NCI-H526 treated with DMSO at 0.1 percent for 48 hours (cell line): ENCODE data around the gene SLC6A11.

Source experiments
- DNase-seq: peaks from one replicate; lab custom pipeline; 2025; lab: John Stamatoyannopoulos, UW

SLC6A11 gene

DNA sequence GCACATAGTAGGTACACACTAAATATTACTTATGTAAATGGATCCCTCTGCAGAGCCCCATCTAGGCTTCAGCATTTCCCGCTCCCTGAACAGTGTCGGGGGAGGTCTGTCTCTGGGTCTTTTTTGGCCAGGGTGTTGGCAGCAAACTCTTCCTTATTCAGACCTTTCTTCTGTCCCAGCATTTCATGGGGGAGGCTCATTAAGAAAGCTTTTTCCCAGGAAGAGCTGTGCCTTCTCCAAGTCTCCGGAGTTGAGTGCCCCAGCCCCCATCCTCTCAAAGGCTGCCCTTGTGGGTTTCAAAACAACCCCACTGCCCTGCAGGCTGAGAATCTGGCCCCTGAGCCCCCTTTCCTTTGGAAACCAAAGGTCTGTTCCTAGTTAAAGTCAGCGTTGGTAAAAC, 25.1 kb downstream of the SLC6A11 start:
- DNase-seq, result no peak

DNA sequence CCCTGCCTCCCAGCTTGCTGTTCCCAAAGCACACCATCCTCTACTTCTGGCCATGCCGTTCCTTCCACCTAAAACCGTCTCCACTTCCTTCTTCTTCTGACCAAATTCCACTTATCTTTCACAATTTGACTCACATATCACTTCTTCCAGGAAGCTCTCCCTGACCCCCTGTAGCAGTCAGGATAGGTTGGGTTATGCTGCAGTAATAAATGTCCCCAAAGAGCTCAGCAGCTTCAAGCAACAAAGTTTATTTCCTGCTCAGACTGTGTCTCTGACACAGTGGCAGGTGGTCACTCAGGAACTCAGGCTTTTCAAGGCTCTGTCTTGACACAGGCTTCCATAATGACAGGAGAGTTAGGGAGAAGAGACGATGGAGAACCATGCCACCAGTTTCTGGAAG, 27.4 kb downstream of the SLC6A11 start:
- DNase-seq, result no peak

DNA sequence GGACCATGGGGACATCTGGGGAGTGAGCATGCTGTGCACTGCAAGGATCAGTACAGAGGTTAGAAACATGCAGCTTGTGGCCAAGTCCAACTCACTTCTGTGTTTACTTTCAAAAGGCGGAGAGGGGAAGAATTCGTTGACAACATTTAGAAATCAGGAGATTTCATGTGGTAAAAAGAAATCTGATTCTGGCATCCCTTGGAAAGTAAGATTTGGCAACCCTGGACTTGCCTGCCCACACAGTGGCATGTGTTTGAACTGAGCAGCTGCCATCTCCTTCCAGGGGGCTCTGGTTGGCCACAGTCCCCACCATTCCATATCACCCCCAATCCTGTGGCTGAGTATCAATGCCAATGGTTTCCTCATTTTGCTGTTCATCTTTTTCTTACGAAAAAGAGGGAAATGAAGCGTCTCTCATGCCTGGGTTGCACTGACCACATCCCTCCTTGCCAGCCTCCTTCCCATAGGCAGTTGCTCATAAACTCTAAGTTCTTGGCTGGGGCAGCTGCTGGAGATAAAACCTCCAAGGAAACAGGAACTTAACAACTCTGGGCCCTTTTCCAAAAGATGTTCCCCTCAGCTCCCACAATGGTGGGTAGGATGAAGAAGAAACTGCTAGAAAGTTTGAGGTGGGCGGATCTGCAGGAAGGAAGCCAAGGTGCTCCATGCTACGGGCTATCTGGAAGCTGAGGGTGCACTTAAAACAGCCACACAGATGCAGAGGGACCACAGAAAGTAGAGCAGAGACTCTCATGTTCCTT, 29.2 kb downstream of the SLC6A11 start:
- DNase-seq, result no peak

- DNase-seq, result no peak
These were observed 30.0 kb downstream of the SLC6A11 start for GRCh38 chr3:10845839-10846656.

- DNase-seq, result no peak
These were observed 30.6 kb downstream of the SLC6A11 start for GRCh38 chr3:10846657-10846975.

DNA sequence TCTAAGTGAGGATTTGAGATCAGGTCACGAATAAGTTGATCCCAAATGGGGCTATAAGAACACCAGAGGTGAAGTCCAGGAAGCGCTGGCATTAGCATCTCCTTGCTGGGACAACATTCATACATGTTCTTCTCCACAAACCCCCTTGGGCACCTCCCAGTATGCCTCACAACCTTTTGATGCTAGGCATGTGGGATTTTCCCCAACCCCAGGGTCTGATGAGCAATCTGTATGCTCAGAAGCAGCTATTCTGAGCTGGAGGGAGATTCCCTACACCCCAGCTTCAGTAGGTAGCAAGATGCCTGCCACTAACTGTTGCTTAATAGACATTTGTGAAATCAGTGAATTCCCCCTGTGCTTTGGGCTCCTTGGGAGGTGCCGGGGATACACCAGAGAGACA, 32.2 kb downstream of the SLC6A11 start:
- no peak for DNase-seq

- no peak for DNase-seq
These were observed 36.2 kb downstream of the SLC6A11 start for GRCh38 chr3:10852066-10852808.

DNA sequence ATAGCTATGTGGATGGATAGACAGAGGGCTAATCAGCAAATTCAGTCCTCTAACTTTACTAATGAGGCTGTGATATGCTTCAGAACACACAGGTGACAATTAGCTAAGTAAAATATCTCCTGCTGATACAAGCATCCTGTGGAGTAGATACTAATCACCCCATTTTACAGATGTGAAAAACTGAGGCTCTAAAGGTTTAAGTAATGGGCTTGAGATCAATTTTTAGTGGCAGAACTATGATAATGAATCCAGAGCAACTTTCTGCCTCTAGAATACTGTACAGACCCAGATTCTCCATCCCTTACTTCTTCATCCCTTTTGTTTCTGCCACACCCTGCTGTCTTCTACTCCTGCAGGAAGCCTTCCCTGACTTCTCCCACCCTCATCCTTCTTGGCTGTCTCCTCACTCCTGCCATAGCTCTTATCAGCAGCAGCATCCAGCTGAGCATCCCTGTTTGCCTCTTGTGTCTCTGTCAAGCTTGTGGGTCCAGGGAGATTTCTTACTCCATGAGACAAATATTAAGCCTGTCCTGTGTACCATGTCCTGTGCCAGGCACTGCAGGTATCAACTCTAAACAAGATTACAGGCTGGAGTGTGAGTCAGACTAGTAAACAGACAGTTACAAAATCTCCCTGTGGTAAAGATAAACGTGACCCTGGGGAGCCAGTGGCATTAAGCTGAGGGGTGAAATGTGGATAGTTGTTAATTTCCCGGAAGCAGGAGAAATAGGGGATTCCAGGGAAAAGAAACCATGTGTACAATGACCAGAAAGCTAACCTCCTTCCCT, 39.2 kb downstream of the SLC6A11 start:
- DNase-seq, result no peak

DNA sequence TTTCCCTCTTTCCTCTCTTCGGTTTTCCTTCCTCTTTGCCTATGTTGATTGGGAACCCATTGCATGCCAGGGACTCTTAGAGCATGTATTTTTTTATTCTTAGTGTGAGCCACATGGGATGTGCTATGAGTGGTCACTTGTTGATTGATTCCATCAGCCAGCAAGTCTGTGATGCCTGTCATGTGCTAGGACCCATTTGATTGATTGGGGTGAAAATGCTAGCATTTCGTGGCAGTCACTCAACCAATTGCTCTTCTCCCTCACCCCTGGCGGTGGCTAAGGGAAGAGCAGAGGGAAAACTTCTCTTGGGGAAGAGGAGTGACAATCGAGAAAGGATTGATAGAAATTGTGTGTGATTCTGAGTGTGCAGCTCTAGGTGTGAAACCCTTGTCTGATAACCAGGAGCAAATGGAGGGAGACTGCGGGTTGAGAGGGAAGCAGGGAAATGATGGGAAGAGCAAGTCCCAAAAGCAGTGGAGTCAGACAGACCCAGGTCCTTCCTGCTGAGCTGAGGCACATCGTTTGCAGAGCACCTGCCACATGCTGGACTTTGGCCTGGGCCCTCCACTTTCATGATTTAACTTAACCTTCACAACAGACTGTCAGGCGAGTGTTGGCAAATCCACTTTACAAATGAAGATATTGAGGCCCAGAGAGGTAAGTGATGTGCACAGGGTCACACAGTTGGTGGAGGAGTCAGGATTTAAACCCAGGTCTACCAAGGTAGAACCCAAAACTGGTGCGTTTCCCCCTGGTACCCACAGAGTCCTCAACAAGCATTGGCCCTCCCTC, 40.0 kb downstream of the SLC6A11 start:
- DNase-seq, result no peak

DNA sequence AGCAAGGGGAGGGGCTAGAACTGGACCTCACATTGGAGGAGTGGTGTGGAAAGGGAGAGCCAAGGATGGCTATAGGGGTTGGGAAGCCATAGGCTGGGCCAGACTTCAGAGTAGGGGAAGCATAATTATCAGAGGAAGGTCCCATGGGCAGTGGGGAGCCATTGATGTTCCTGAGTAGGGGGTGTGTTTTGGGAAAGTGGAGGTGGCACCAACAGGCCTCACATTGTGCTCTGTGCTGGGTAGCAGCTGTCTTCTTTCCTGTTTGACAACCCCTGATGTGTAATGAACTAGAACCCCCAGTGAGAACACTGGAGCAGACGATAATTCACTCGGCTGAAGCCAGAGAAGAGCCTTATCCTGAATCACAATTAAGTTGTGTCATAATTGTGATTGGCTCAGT, 41.2 kb downstream of the SLC6A11 start:
- no peak for DNase-seq

DNA sequence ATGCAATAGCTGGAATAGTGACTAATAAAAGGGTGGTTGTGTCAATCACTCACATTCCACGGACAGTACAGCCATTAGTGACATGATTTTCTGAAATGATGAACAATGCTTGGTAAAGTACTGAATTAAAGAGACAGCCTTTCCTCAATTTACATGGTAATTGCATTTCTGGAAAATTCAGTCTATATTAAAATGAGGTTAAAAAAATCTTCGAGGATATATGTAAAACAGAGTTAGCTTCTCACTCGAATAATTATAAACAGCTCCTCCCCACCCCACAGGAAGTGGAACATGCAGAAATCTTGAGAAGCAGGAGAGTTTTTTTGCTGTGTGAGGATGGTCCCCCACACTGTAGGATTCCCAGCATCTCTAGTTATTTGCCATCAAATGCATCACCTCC, 42.1 kb downstream of the SLC6A11 start:
- no peak for DNase-seq

GRCh38 chr3:10867384-10867783, 51.4 kb downstream of the SLC6A11 start:
- no peak for DNase-seq

DNA sequence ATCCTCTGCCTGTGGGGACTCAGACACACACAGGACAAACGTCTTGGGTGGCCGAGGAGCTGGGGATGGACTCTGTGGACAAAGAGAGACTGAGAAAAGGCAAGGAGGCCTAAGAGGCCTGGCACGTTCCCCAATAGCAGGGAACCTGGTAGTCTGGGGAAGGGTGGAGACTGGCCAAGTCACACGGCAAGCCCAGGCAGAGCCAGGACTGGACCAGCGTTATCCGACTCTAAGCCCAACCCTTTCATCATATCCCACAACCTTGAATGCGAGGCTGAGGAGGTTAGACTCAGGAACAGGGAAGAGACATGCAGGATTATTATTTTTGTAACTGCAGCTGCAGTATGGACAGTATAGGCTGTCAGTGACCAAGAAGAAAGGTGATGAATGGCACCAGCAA, 53.4 kb downstream of the SLC6A11 start:
- DNase-seq, result no peak

DNA sequence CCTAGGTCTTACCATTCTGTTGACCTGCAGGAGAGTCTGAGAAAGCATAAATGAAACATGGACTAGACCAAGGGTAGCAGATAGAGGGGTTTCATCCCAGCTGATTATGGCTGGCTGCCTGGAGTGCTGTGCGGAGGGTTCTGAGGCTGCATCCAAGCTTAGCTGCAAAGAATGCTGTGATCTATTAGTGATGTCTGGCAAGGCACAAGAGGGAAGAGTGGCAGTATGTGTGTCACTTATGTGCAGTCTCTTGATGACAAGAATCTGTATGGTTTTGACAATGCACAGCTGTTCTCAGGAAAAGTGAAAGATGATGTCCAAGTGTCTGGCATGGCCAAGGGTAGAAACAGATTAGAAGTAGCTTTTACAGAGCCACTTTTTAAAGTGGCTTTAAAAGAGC, 54.3 kb downstream of the SLC6A11 start:
- no peak for DNase-seq

DNA sequence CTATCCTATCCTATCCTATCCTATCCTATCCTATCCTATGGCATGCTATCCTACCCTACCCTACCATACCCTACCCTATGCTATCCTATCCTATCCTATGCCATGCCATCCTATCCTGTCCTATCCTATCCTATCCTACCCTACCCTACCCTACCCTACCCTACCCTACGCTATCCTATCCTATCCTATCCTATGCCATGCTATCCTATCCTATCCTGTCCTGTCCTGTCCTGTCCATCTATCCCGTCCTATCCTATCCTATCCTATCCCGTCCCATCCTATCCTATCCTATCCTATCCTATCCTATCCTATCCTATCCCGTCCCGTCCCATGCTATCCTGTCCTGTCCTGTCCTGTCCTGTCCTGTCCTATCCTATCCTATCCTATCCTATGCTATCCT, 57.4 kb downstream of the SLC6A11 start:
- no peak for DNase-seq

DNA sequence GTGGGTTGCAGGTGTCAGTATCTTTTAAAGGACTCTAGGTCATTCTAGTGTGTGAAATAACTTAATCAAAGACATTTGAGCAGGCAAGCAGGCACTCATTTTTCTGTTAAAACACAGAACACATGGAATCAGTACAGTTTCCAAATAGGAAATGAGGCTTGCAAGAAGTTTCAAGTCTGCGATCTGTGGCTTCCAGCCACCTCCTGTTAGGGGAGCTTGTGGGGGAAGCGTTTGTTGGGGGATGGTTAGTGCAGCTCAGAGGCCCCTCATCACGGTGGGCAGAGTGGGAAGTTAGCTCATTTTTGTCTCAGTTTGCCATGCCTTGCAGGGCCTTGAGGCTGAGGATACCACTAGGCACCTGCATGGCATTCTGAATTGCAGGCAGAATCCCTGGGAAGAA, 59.9 kb downstream of the SLC6A11 start:
- DNase-seq, result no peak

DNA sequence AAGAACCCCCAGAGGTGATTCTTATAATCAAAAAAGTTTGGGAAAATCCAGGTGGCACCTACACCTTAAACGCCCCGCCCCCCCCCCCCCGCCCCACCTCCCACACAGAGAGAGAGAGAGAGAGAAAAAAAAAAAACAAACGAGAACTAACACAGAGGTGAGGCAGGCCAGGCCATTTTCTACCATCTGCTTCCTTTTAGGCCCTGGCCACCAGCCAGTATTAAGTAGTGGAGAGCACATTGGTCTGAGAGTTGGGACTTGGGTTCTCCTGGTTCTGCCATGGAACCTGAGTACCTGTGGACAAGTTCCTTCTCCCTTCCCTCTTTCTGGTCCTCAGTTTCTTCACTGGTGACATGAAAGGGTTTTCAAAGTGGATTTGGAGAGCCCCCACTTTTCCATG, 60.6 kb downstream of the SLC6A11 start:
- no peak for DNase-seq

DNA sequence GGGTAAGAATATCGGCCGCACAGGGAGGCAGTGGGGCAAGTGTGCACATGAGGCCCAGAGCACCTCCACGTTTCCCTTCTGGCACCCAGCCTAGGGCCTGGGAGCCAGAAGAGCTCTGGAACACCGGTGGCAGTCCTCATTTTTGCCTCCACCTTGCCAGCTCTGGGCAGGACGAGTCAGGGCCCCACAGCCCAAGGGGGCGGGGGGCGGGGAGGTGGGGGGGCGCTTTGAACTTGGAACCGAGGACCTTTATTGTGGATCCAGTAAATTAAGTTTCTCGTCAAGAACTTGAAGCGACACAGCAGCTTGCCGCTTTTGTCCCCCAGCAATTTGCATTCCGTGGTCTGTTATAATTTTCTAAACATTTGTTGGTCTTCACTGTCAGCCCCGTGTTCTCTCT, 66.8 kb downstream of the SLC6A11 start:
- DNase-seq, result no peak

- DNase-seq, result peak; percentile 1
These were observed 67.6 kb downstream of the SLC6A11 start for GRCh38 chr3:10883478-10884234.

- no peak for DNase-seq
These were observed 71.0 kb downstream of the SLC6A11 start for GRCh38 chr3:10887015-10887414.
